Colonic mucosa (tissue), 4 donors: ENCODE results near the gene SULT1C4. TPM values are rescaled to one million over a fixed set of nuclear protein-coding genes. Genes with fewer than 3 reads are reported as not detected.

Source experiments
- DNase-seq: peaks from one replicate; pipeline ENCODE4 v3.0.0-alpha.2; 2020
- H3K27ac ChIP-seq: fragments of 200-600 bp; one replicate; pipeline ENCODE4 v1.8.0; 2021
- H3K27me3 ChIP-seq: fragments of 200-600 bp; one replicate; pipeline ENCODE4 v1.8.0; 2021
- H3K36me3 ChIP-seq: fragments of 200-600 bp; one replicate; pipeline ENCODE4 v1.8.0; 2021
- H3K4me1 ChIP-seq: fragments of 200-600 bp; one replicate; pipeline ENCODE4 v1.8.0; 2021; ENCODE audit warnings: mild to moderate bottlenecking
- H3K4me3 ChIP-seq: fragments of 200-600 bp; one replicate; pipeline ENCODE4 v1.8.0; 2021
- H3K9ac ChIP-seq, 2 donors: one replicate each; pipeline ENCODE4 v1.7.0; 2013; ENCODE audit warnings: control low read depth in 2 of 2, low read depth in 2 of 2, low read length in 2 of 2
- H3K9me3 ChIP-seq: fragments of 200-600 bp; one replicate; pipeline ENCODE4 v1.8.0; 2021
- CTCF ChIP-seq: fragments of 200-600 bp; IDR thresholded peaks from one replicate; pipeline ENCODE4 v1.8.0; 2022; ENCODE audit warnings: antibody characterized with exemption, mild to moderate bottlenecking
- intact Hi-C: fragments of 100-400 bp; cut with DNase I; formaldehyde crosslinking; loops from one replicate; pipeline ENCODE4 v1.14.1; 2022
- total RNA-seq, 2 donors: library from RNA; stranded (reverse); fragmentation: NEBNext Ultra II Directional in 1 of 2; extraction: Animal tissue kit (Norgen Biotek cat#: 25700) in 1 of 2; gene quantifications; one replicate each; pipeline ENCODE4 v1.2.1, GENCODE V29; 2021
- donor health status: healthy.
- donor health status: DM: no; HTN: no; CAD: no.
- donor health status: DM: no; HTN: no; CAD: no.

SULT1C4 gene
- total RNA-seq, 2 donors from 2014 or later, result 0.59 to 2.0 TPM

- no peaks in the 10 kb centered on the region for H3K4me1 ChIP-seq
- DNase-seq, result no peak
- intact Hi-C loops, result no loop called here
These were observed 30.0 kb upstream of the SULT1C4 start for GRCh38 chr2:108347786-108348185.

GRCh38 chr2:108348816-108349570, 28.8 kb upstream of the SULT1C4 start:
- no peak overlapping the region for H3K27ac ChIP-seq
- TF ChIP-seq CTCF, result no peak
- H3K9ac ChIP-seq, result no peak overlapping the region
- H3K9me3 ChIP-seq, result no peaks in the 10 kb centered on the region
- no peak overlapping the region for H3K4me3 ChIP-seq
- no peaks in the 10 kb centered on the region for H3K4me1 ChIP-seq
- intact Hi-C loops, result no loop called here
- H3K36me3 ChIP-seq, result no peaks in the 10 kb centered on the region
- DNase-seq, result no peak
- no peaks in the 10 kb centered on the region for H3K27me3 ChIP-seq

More at GRCh38 chr2:108347786-108348185, 30.0 kb upstream of the SULT1C4 start:
- Histone ChIP-seq H3K9ac (no peak overlapping the region), H3K36me3 (no peaks in the 10 kb centered on the region), H3K27ac (no peak overlapping the region), H3K4me3 (no peak overlapping the region), H3K9me3 (no peaks in the 10 kb centered on the region), H3K27me3 (no peaks in the 10 kb centered on the region)
- no peak for TF ChIP-seq CTCF

- H3K36me3 ChIP-seq, result no peaks in the 10 kb centered on the region
- no peaks in the 10 kb centered on the region for H3K27me3 ChIP-seq
- no peak overlapping the region for H3K27ac ChIP-seq
- no peak for DNase-seq
- no peaks in the 10 kb centered on the region for H3K9me3 ChIP-seq
- intact Hi-C loops, result no loop called here
- H3K4me1 ChIP-seq, result no peaks in the 10 kb centered on the region
- H3K9ac ChIP-seq, result no peak overlapping the region
- TF ChIP-seq CTCF, result no peak
- H3K4me3 ChIP-seq, result no peak overlapping the region
These were observed 28.2 kb upstream of the SULT1C4 start for GRCh38 chr2:108349571-108349928.

- Histone ChIP-seq H3K9me3 (no peaks in the 10 kb centered on the region), H3K4me1 (no peaks in the 10 kb centered on the region), H3K27ac (no peak overlapping the region), H3K27me3 (no peaks in the 10 kb centered on the region), H3K36me3 (no peaks in the 10 kb centered on the region), H3K9ac (no peak overlapping the region), H3K4me3 (no peak overlapping the region)
- TF ChIP-seq CTCF, result no peak
- intact Hi-C loops, result loop anchor here (5.0 kb wide), 1 partner anchor 230 kb away; no protein-coding TSS in a partner anchor
- no peak for DNase-seq
These were observed 25.9 kb upstream of the SULT1C4 start for GRCh38 chr2:108351889-108352288.

- Histone ChIP-seq H3K27me3 (no peaks in the 10 kb centered on the region), H3K4me1 (no peaks in the 10 kb centered on the region), H3K9me3 (no peaks in the 10 kb centered on the region), H3K9ac (no peak overlapping the region), H3K4me3 (no peak overlapping the region), H3K27ac (no peak overlapping the region), H3K36me3 (no peaks in the 10 kb centered on the region)
- intact Hi-C loops, result loop anchor here (5.0 kb wide), 1 partner anchor 228 kb away; no protein-coding TSS in a partner anchor
- TF ChIP-seq CTCF, result no peak
- DNase-seq, result no peak
These were observed 23.6 kb upstream of the SULT1C4 start for GRCh38 chr2:108354136-108354535.
